Measurements from ENCODE around the gene FGL2.

Gene FGL2

GRCh38 chr7:77242554-77242953 lies 42.9 kb upstream of the FGL2 start:
- no peak for TF ChIP-seq EZH2phosphoT487 (IDR thresholded peaks at IDR 0.05; ENCODE audit: borderline replicate concordance, low read length)
- no peak for TF ChIP-seq CTCF (IDR thresholded peaks at IDR 0.05; ENCODE audit: low read depth, low read length, poor library complexity, severe bottlenecking)
- H3K27ac ChIP-seq (ENCODE audit: low read depth, low read length): no peak overlapping the region
- no peaks in the 10 kb centered on the region for H3K36me3 ChIP-seq (ENCODE audit: control insufficient read depth, low read length)
- no peaks in the 10 kb centered on the region for H3K9me3 ChIP-seq (ENCODE audit: control insufficient read depth, insufficient read depth, low read length)
- H4K20me1 ChIP-seq (ENCODE audit: control insufficient read depth, insufficient read depth, low read depth, low read length): no peaks in the 10 kb centered on the region
- H3K9me2 ChIP-seq (replicated peaks; ENCODE audit: control insufficient read depth, low read length): no peaks in the 10 kb centered on the region
- H3K27me3 ChIP-seq (ENCODE audit: control insufficient read depth, low read length): 0 out of 2 replicates have a peak, but pooled peaks cover 3% of the 10 kb centered on the region
- no peak overlapping the region for H3K4me2 ChIP-seq (ENCODE audit: low read length)
- H3K79me2 ChIP-seq (ENCODE audit: control insufficient read depth, low read length): no peaks in the 10 kb centered on the region
- no peaks in the 10 kb centered on the region for H3K4me1 ChIP-seq (ENCODE audit: control insufficient read depth, low read length)
- H3F3A ChIP-seq (ENCODE audit: control insufficient read depth, insufficient read depth): no peaks in the 10 kb centered on the region
- H3K4me3 ChIP-seq (ENCODE audit: low read length): no peak overlapping the region

GRCh38 chr7:77242068-77242467 lies 42.4 kb upstream of the FGL2 start:
- Histone ChIP-seq H3K4me3 (ENCODE audit: low read length) (no peak overlapping the region), H3K36me3 (ENCODE audit: control insufficient read depth, low read length) (no peaks in the 10 kb centered on the region), H3K4me2 (ENCODE audit: low read length) (no peak overlapping the region), H3K4me1 (ENCODE audit: control insufficient read depth, low read length) (no peaks in the 10 kb centered on the region), H3K79me2 (ENCODE audit: control insufficient read depth, low read length) (no peaks in the 10 kb centered on the region), H3K27me3 (ENCODE audit: control insufficient read depth, low read length) (0 out of 2 replicates have a peak, but pooled peaks cover 3% of the 10 kb centered on the region), H3K27ac (ENCODE audit: low read depth, low read length) (no peak overlapping the region), H3F3A (ENCODE audit: control insufficient read depth, insufficient read depth) (no peaks in the 10 kb centered on the region), H4K20me1 (ENCODE audit: control insufficient read depth, insufficient read depth, low read depth, low read length) (no peaks in the 10 kb centered on the region), H3K9me2 (replicated peaks; ENCODE audit: control insufficient read depth, low read length) (no peaks in the 10 kb centered on the region), H3K9me3 (ENCODE audit: control insufficient read depth, insufficient read depth, low read length) (no peaks in the 10 kb centered on the region)
- no peak for TF ChIP-seq EZH2phosphoT487 (IDR thresholded peaks at IDR 0.05; ENCODE audit: borderline replicate concordance, low read length)
- no peak for TF ChIP-seq CTCF (IDR thresholded peaks at IDR 0.05; ENCODE audit: low read depth, low read length, poor library complexity, severe bottlenecking)

- Histone ChIP-seq H3K27me3 (ENCODE audit: control insufficient read depth, low read length) (no peaks in the 10 kb centered on the region), H3K36me3 (ENCODE audit: control insufficient read depth, low read length) (no peaks in the 10 kb centered on the region), H3F3A (ENCODE audit: control insufficient read depth, insufficient read depth) (no peaks in the 10 kb centered on the region), H3K4me1 (ENCODE audit: control insufficient read depth, low read length) (no peaks in the 10 kb centered on the region), H3K9me3 (ENCODE audit: control insufficient read depth, insufficient read depth, low read length) (no peaks in the 10 kb centered on the region), H3K27ac (ENCODE audit: low read depth, low read length) (no peak overlapping the region), H3K9me2 (replicated peaks; ENCODE audit: control insufficient read depth, low read length) (no peaks in the 10 kb centered on the region), H3K4me2 (ENCODE audit: low read length) (no peak overlapping the region), H4K20me1 (ENCODE audit: control insufficient read depth, insufficient read depth, low read depth, low read length) (no peaks in the 10 kb centered on the region), H3K79me2 (ENCODE audit: control insufficient read depth, low read length) (no peaks in the 10 kb centered on the region), H3K4me3 (ENCODE audit: low read length) (no peak overlapping the region)
- no peak for TF ChIP-seq EZH2phosphoT487 (IDR thresholded peaks at IDR 0.05; ENCODE audit: borderline replicate concordance, low read length)
- TF ChIP-seq CTCF (IDR thresholded peaks at IDR 0.05; ENCODE audit: low read depth, low read length, poor library complexity, severe bottlenecking): no peak
These were observed 39.9 kb upstream of the FGL2 start for GRCh38 chr7:77239471-77239870.
